HepG2 (cell line): ENCODE results near the gene AGBL3. TPM values are rescaled to one million over a fixed set of nuclear protein-coding genes. Genes with fewer than 3 reads are reported as not detected.
A peak's percentile ranks its signal among the peaks of the same experiment; 100 is the strongest.

Experiments used
- ATAD3A ChIP-seq: sonication (generic); formaldehyde crosslinking; IDR thresholded peaks from 2 replicates; pipeline ENCODE4 v1.4.0; 2020; ENCODE audit warnings: missing genetic modification reagents
- CERS6 ChIP-seq: sonication (generic); formaldehyde crosslinking; IDR thresholded peaks from 2 replicates; pipeline ENCODE4 v1.5.0; 2020; ENCODE audit warnings: missing genetic modification reagents
- FOXA1 ChIP-seq, 2 experiments: fragments of 450-650 bp in 1 of 2; sonication (generic) in 1 of 2; formaldehyde crosslinking in 1 of 2; IDR thresholded peaks; 2 replicates each; pipeline versions ENCODE4 v1.4.0 to v1.6.1; 2016 to 2020; ENCODE audit warnings: missing genetic modification reagents in 1 of 2
- LCORL ChIP-seq, 2 experiments: fragments of 450-650 bp in 1 of 2; sonication (generic) in 1 of 2; formaldehyde crosslinking in 1 of 2; IDR thresholded peaks; 2 replicates each; pipeline versions ENCODE4 v1.5.0 to v1.6.1; 2017 to 2020; ENCODE audit warnings: antibody characterized with exemption in 1 of 2, missing genetic modification reagents in 1 of 2
- MXD3 ChIP-seq: IDR thresholded peaks from 2 replicates; pipeline ENCODE4 v1.6.1; 2016; ENCODE audit warnings: mild to moderate bottlenecking, missing biosample characterization, missing genetic modification reagents
- NR0B2 ChIP-seq: sonication (generic); formaldehyde crosslinking; IDR thresholded peaks from 2 replicates; pipeline ENCODE4 v1.4.0; 2020; ENCODE audit warnings: mild to moderate bottlenecking, missing genetic modification reagents
- RBM22 ChIP-seq: fragments of 200-400 bp; formaldehyde crosslinking; optimal IDR thresholded peaks from 2 replicates; pipeline ENCODE3; 2017; ENCODE audit warnings: mild to moderate bottlenecking, low read length, moderate library complexity
- ZBTB38 ChIP-seq: sonication (generic); formaldehyde crosslinking; IDR thresholded peaks from 2 replicates; pipeline ENCODE4 v1.5.1; 2020; ENCODE audit warnings: mild to moderate bottlenecking, missing genetic modification reagents
- ZIK1 ChIP-seq: sonication (generic); formaldehyde crosslinking; IDR thresholded peaks from 2 replicates; pipeline ENCODE4 v1.5.0; 2020; ENCODE audit warnings: mild to moderate bottlenecking, low read depth, missing genetic modification reagents, borderline replicate concordance
- ZNF484 ChIP-seq: sonication (generic); formaldehyde crosslinking; IDR thresholded peaks from 2 replicates; pipeline ENCODE4 v1.5.1; 2020; ENCODE audit warnings: mild to moderate bottlenecking, low read depth, missing genetic modification reagents, borderline replicate concordance
- ZNF7 ChIP-seq: IDR thresholded peaks from 2 replicates; pipeline ENCODE4 v1.6.1; 2016; ENCODE audit warnings: missing biosample characterization, missing genetic modification reagents
- ZNF770 ChIP-seq: sonication (generic); formaldehyde crosslinking; IDR thresholded peaks from 2 replicates; pipeline ENCODE4 v1.5.0; 2020; ENCODE audit warnings: mild to moderate bottlenecking, missing genetic modification reagents
- ZNF781 ChIP-seq: sonication (generic); formaldehyde crosslinking; IDR thresholded peaks from 2 replicates; pipeline ENCODE4 v1.5.1; 2020; ENCODE audit warnings: borderline replicate concordance, mild to moderate bottlenecking, missing genetic modification reagents; ENCODE audit errors: not compliant biosample characterization
- ZNF850 ChIP-seq: sonication (generic); formaldehyde crosslinking; conservative IDR thresholded peaks from 2 replicates; pipeline ENCODE4 v1.9.0; 2021; ENCODE audit warnings: mild to moderate bottlenecking, missing genetic modification reagents
- ZNF878 ChIP-seq: sonication (generic); formaldehyde crosslinking; IDR thresholded peaks from 2 replicates; pipeline ENCODE4 v1.8.1; 2023; ENCODE audit warnings: mild to moderate bottlenecking, missing genetic modification reagents, moderate library complexity
- polyA plus RNA-seq, 8 experiments: library from polyadenylated mRNA; depleted of rRNA in 3 of 8; stranded (reverse) in 7 of 8; unstranded in 1 of 8; fragments of >200 nt; fragmentation: Illumina TruSeq in 4 of 8; extraction: Trizol in 4 of 8; gene quantifications; 2 replicates each; pipeline versions ENCODE4 v1.2.1 to v1.2.3, GENCODE V29; 2011 to 2016; ENCODE audit warnings: low read depth in 4 of 8, missing spikeins in 1 of 8, mixed read lengths in 1 of 8; ENCODE audit not compliant: insufficient read depth in 1 of 8
- total RNA-seq, 5 experiments: library from RNA; depleted of rRNA; stranded (reverse); fragments of >200 nt; fragmentation: Illumina TruSeq; extraction: Trizol; gene quantifications; 2 replicates each; pipeline ENCODE4 v1.2.3, GENCODE V29; 2016; ENCODE audit warnings: low read depth in 1 of 5

The AGBL3 gene
- total and polyA plus RNA-seq, 2 of the 13 experiments (the other 11 are each of a cell fraction or from before 2014, with no cell fraction given): 2.2 to 7.2 TPM

- TF ChIP-seq MXD3 (CRISPR knock-in tag) (0 out of 2 replicates have a peak, but pooled peaks have one; percentile 55), ZNF850 (no peak), ZNF484 (CRISPR knock-in tag) (no peak), ATAD3A (CRISPR knock-in tag) (no peak), NR0B2 (peak; percentile 50; the same call in 1 of the 2 replicates), CERS6 (CRISPR knock-in tag) (no peak), RBM22 (no peak), FOXA1 (IDR thresholded peaks at IDR 0.05) (no peak), FOXA1 (CRISPR knock-in tag; IDR thresholded peaks at IDR 0.05) (no peak), ZNF7 (CRISPR knock-in tag) (no peak), LCORL (IDR thresholded peaks at IDR 0.05) (no peak), LCORL (CRISPR knock-in tag; IDR thresholded peaks at IDR 0.05) (peak; percentile 76), ZNF878 (CRISPR knock-in tag) (peak; percentile 80), ZNF770 (CRISPR knock-in tag) (no peak), ZNF781 (CRISPR knock-in tag) (peak; percentile 71), ZIK1 (CRISPR knock-in tag) (peak; percentile 17; the same call in 1 of the 2 replicates), ZBTB38 (CRISPR knock-in tag) (peak; percentile 77)
Observed at GRCh38 chr7:134986363-134987251, at the start of gene AGBL3 (continued).
